Aorta (tissue), 5 donors: Measurements from ENCODE around the gene PTPRN2. TPM values are rescaled to one million over a fixed set of nuclear protein-coding genes. Genes with fewer than 3 reads are reported as not detected.

Experiments used
- ATAC-seq: fragments of 200-7000 bp; cut with Tn5 transposase; one replicate; pipeline ENCODE4 v1.9.1; 2022; ENCODE audit warnings: moderate library complexity; ENCODE audit not compliant: low FRiP score
- DNase-seq, 2 donors: peaks; one replicate each; pipeline ENCODE4 v3.0.0-alpha.2; 2020
- H3K27ac ChIP-seq, 2 donors: one replicate each; pipeline ENCODE4 v1.5.1; 2013; ENCODE audit warnings: low read length in 2 of 2, mild to moderate bottlenecking in 2 of 2, moderate library complexity in 2 of 2, control low read depth in 1 of 2, inconsistent platforms in 1 of 2, low read depth in 1 of 2
- H3K27me3 ChIP-seq, 2 donors: one replicate each; pipeline ENCODE4 v1.6.1; 2013; ENCODE audit warnings: control low read depth in 1 of 2, low read length in 1 of 2, mild to moderate bottlenecking in 1 of 2, moderate library complexity in 1 of 2; ENCODE audit not compliant: insufficient read depth in 2 of 2, control insufficient read depth in 1 of 2
- H3K36me3 ChIP-seq, 2 donors: one replicate each; pipeline ENCODE4 v1.6.1; 2013; ENCODE audit warnings: control low read depth in 1 of 2, low read length in 1 of 2, mild to moderate bottlenecking in 1 of 2; ENCODE audit not compliant: insufficient read depth in 2 of 2, control insufficient read depth in 1 of 2
- H3K4me1 ChIP-seq, 2 donors: one replicate each; pipeline ENCODE4 v1.6.1; 2013; ENCODE audit warnings: low read length in 2 of 2, control low read depth in 1 of 2, mild to moderate bottlenecking in 1 of 2, moderate library complexity in 1 of 2; ENCODE audit not compliant: insufficient read depth in 2 of 2, control insufficient read depth in 1 of 2
- H3K4me3 ChIP-seq, 2 donors: one replicate each; pipeline ENCODE4 v1.5.1; 2013; ENCODE audit warnings: low read length in 2 of 2, control low read depth in 1 of 2, mild to moderate bottlenecking in 1 of 2
- H3K9me3 ChIP-seq: one replicate; pipeline ENCODE4 v1.6.1; 2013; ENCODE audit warnings: mild to moderate bottlenecking, low read length; ENCODE audit not compliant: control insufficient read depth
- WGBS, 2 donors: extraction: QIAGEN DNeasy Blood & Tissue Kit; methylation state at CpG; one replicate each; pipeline ENCODE4 v1.1.7; 2013; 5-methylcytosine and 5-hydroxymethylcytosine counted together
- intact Hi-C, 2 donors: fragments of 100-400 bp; cut with DNase I; formaldehyde crosslinking; loops; one replicate each; pipeline versions ENCODE4 v1.14.2 to v1.15.0; 2022
- polyA plus RNA-seq, 2 donors: library from polyadenylated mRNA; stranded (reverse); fragments of 200-250 nt; gene quantifications; one replicate each; pipeline ENCODE4 v1.2.3, GENCODE V29; 2013
- total RNA-seq, 2 donors: library from RNA; stranded (reverse); fragmentation: NEBNext Ultra II Directional; extraction: Animal tissue kit (Norgen Biotek cat#: 25700); gene quantifications; one replicate each; pipeline ENCODE4 v1.2.1, GENCODE V29; 2021
- donor health status: healthy with polysubstance abuse.
- donor health status: Bipolar disorder and iron deficiency.
- donor health status: DM: no; HTN: no; CAD: no.
- donor health status: DM: no; HTN: no; CAD: no.
- donor health status: DM: yes; HTN: yes; CAD: no.

Gene PTPRN2
- total and polyA plus RNA-seq, 4 donors = 0.67 to 3.3 (median 1.4) TPM

DNA sequence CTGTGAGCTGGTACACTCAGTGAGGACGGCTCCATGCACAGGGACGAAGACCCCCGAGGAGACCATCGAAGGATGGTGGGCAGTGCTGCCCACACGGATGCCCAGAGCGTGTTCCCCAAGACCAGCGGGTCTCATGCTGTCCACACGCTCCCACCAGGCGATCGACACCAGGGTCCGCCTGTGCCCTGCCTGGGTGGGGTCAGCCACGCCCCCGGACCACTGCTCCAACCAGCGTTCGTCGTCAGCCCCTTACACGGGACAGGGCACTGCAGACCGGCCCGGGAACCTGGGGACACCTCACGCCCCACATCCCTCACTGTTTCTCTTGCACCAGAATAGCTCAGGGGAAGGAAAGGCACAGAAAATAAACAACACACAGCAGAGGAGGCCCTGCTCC lies 1027.4 kb downstream of the PTPRN2 start:
- WGBS, 2 donors = 77 to 85% methylated on average over 20 of the region's 20 CpGs
- intact Hi-C loops = no loop called here
- Histone ChIP-seq H3K4me1 (no peaks in the 10 kb centered on the region), H3K27me3 (no peaks in the 10 kb centered on the region), H3K36me3 (no peaks in the 10 kb centered on the region), H3K4me3 (no peak overlapping the region), H3K9me3 (no peaks in the 10 kb centered on the region), H3K27ac (no peak overlapping the region)
- ATAC-seq = peak; percentile 34
- DNase-seq = peak in 1 of 2 donors; percentile 57

DNA sequence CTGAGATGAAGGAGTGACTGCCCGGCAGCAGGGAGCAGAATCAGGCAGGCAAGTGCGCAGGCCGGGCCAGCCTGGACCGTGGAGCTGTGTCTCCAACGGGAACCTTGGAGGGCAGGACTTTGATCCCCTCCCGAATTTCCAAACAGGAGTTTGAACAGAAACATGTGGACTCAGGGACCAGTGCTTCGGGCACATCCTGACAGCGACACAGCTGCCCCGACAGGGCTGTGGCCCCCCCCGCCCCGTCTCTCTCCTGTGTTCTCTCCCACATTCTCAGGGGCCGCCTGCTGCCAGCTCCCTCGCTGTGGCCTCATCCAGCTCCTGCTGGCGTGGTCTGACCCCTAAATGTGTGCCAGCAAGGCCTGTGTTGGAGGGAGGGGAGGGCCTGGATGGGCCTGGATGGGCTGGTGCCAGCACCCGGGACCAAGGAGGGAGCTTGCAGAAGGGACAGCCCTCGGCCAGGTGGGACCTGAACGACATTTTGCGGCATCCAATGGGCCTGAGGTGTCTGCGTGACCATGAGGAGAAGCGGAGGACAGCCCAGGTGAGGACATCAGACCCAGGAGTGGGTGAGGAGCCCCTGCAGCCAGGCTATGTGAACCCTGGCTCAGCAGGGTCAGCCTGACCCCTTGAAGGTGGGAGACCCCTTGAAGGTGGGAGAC lies 1027.9 kb downstream of the PTPRN2 start:
- Histone ChIP-seq H3K27me3 (no peaks in the 10 kb centered on the region), H3K27ac (no peak overlapping the region), H3K4me1 (no peaks in the 10 kb centered on the region), H3K9me3 (no peaks in the 10 kb centered on the region), H3K36me3 (no peaks in the 10 kb centered on the region), H3K4me3 (no peak overlapping the region)
- 76 to 80% methylated on average over 12 to 20 of the region's 20 CpGs for WGBS, 2 donors
- intact Hi-C loops = no loop called here
- DNase-seq (peak in 1 of 2 donors; percentile 61), ATAC-seq (no peak)

- ATAC-seq = no peak
- no peaks in the 10 kb centered on the region for H3K27me3 ChIP-seq
- intact Hi-C loops = no loop called here
- 75 to 78% methylated on average over 27 of the region's 27 CpGs for WGBS, 2 donors
- H3K9me3 ChIP-seq = no peaks in the 10 kb centered on the region
- no peaks in the 10 kb centered on the region for H3K36me3 ChIP-seq
- no peak overlapping the region for H3K27ac ChIP-seq
- no peak overlapping the region for H3K4me3 ChIP-seq
- no peaks in the 10 kb centered on the region for H3K4me1 ChIP-seq
- peak in 1 of 2 donors; percentile 64 for DNase-seq
These were observed 1028.6 kb downstream of the PTPRN2 start for GRCh38 chr7:157558875-157559595.

DNA sequence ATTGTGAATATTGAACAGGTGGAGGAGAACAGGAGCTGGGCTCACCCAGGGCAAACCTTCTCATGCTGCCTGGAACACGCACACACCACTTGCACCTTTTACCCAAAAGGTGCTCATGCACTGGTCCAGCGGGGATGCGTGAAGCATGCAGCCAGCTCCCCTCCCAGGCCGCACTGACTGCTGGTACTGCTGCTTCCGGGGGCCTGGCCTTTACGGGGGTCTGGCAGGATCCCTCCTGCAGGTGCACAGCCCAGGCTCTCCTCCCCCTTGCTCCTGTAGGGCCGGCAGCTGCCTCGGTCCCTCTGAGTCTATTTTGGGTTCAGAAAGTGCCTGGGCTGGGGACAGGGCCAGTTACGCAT lies 1029.1 kb downstream of the PTPRN2 start:
- Histone ChIP-seq H3K9me3 (no peaks in the 10 kb centered on the region), H3K36me3 (no peaks in the 10 kb centered on the region), H3K4me1 (no peaks in the 10 kb centered on the region), H3K27ac (no peak overlapping the region), H3K4me3 (no peak overlapping the region), H3K27me3 (no peaks in the 10 kb centered on the region)
- intact Hi-C loops = no loop called here
- ATAC-seq = no peak
- DNase-seq = peak; percentile 37 to 62
- WGBS, 2 donors = 77 to 78% methylated on average over 9 of the region's 9 CpGs

DNA sequence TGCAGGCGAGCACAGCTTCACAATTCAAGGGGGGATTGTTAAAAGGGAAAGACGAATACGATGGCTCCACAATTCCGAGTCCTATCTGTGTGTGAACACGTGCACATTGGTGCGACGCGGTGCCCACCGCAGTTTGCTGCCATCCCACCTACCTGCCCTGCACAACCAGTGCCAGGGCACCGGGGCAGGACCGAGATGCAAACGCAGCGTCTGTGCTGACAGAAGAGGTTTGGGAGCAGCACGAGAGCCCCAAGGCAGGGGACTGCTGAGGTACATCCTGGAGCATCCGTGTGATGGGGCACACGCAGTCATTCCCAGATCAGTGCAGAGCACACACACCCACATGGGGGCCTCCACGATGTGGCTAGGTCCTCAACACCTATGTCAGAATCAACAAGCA lies 1029.6 kb downstream of the PTPRN2 start:
- peak in 1 of 2 donors; percentile 54 for DNase-seq
- no peaks in the 10 kb centered on the region for H3K27me3 ChIP-seq
- intact Hi-C loops = no loop called here
- 89 to 93% methylated on average over 17 of the region's 17 CpGs for WGBS, 2 donors
- no peaks in the 10 kb centered on the region for H3K9me3 ChIP-seq
- no peak overlapping the region for H3K27ac ChIP-seq
- no peaks in the 10 kb centered on the region for H3K4me1 ChIP-seq
- H3K4me3 ChIP-seq = no peak overlapping the region
- H3K36me3 ChIP-seq = no peaks in the 10 kb centered on the region
- ATAC-seq = no peak

GRCh38 chr7:157557263-157557662 lies 1030.4 kb downstream of the PTPRN2 start:
- intact Hi-C loops = no loop called here
- Histone ChIP-seq H3K27ac (no peak overlapping the region), H3K9me3 (no peaks in the 10 kb centered on the region), H3K36me3 (no peaks in the 10 kb centered on the region), H3K4me3 (no peak overlapping the region), H3K27me3 (no peaks in the 10 kb centered on the region), H3K4me1 (no peaks in the 10 kb centered on the region)
- WGBS, 2 donors = 77% methylated on average over 1 of the region's 1 CpG
- ATAC-seq (no peak), DNase-seq (peak in 1 of 2 donors; percentile 9)

DNA sequence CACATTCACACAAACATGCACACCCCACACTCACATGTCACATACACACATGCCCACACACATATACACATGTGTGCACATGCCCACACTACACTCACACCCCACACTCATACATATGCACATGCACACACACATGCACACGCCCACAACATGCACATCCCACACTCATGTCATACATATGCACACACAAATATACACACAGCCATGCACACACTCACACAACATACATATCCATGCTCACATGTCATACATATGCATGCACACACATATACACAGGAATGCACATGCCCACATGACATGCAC lies 1031.0 kb downstream of the PTPRN2 start:
- Histone ChIP-seq H3K27me3 (no peaks in the 10 kb centered on the region), H3K9me3 (no peaks in the 10 kb centered on the region), H3K27ac (no peak overlapping the region), H3K36me3 (no peaks in the 10 kb centered on the region), H3K4me1 (no peaks in the 10 kb centered on the region), H3K4me3 (no peak overlapping the region)
- no peak for DNase-seq
- intact Hi-C loops = no loop called here
- ATAC-seq = no peak
- WGBS, 2 donors = 87% methylated on average over 1 of the region's 1 CpG

DNA sequence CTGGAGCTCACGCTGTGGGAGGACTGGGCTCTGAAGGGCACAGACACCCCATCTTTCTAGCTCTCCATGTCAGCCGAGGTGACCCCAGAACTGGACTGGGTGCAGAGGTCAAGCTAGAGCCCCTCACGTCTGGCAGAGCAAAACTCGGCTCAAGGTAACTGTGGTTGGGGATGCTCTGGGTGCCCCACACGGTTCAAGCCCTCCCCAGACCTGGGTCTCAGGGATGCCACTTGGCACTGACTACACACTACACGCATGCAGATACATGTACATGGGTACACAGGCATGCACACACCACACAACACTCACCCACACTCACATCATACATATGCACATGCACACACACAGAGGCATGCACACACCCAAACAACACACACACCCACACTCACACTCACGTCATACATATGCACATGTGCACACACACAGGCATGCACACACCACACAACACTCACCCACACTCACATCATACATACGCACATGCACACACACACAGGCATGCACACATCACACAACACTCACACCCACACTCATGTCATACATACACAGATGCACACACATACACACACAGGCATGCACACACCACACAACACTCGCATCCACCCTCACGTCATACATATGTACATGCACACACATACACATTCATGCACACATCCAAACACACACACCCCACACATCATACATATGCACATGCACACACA lies 1031.5 kb downstream of the PTPRN2 start:
- intact Hi-C loops = no loop called here
- H3K27ac ChIP-seq = no peak overlapping the region

DNA sequence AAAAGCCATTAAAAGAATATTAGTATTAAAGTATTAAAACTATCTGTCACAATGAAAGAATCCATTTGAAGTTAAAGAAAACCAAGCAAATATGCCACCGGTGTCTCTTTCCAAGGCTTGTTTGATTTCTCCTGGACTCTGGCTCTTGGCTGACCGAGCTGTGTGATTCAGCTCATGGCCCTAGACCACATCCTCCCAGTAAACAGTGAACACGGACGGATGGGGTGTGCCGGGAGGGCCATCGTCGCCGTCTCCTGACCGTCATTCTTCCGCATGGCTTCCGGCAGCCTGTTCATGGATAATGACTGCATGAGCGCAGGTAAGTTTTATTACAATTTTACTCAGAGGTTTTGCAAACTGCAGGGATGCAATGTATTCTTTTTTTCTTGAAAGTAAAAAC lies 1032.3 kb downstream of the PTPRN2 start:
- Histone ChIP-seq H3K4me1 (no peaks in the 10 kb centered on the region), H3K4me3 (no peak overlapping the region), H3K27me3 (no peaks in the 10 kb centered on the region), H3K36me3 (no peaks in the 10 kb centered on the region), H3K9me3 (no peaks in the 10 kb centered on the region), H3K27ac (no peak overlapping the region)
- ATAC-seq = no peak
- 69 to 73% methylated on average over 12 of the region's 12 CpGs for WGBS, 2 donors
- DNase-seq = peak in 1 of 2 donors; percentile 44
- intact Hi-C loops = no loop called here

More for the DNA sequence above, 1031.5 kb downstream of the PTPRN2 start:
- Histone ChIP-seq H3K9me3 (no peaks in the 10 kb centered on the region), H3K4me1 (no peaks in the 10 kb centered on the region), H3K4me3 (no peak overlapping the region), H3K36me3 (no peaks in the 10 kb centered on the region), H3K27me3 (no peaks in the 10 kb centered on the region)
- DNase-seq = peak in 1 of 2 donors; percentile 38
- ATAC-seq = no peak
- 77 to 85% methylated on average over 10 of the region's 10 CpGs for WGBS, 2 donors
